ENCODE data around the gene BIRC3.

DNA sequence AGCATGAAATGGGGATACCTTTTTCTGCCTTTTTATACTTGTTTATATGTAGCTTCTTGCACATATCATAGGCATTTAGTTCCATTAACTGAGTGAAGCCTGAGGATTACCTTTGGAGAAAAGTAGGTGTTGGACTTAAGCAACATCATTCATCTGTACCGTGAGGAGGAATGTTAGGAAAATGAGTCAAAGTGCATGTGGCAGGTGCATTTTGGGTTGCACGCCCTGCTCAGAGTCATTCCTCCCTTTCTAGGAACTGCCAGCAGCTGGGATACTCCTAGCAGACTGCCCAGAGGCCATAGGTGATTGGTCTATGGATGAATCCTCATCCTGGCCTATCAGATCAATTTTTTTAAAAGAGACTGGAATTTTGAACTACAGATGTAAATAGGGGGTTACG, 33.3 kb upstream of the BIRC3 start:
- TF ChIP-seq, protein P1, sequence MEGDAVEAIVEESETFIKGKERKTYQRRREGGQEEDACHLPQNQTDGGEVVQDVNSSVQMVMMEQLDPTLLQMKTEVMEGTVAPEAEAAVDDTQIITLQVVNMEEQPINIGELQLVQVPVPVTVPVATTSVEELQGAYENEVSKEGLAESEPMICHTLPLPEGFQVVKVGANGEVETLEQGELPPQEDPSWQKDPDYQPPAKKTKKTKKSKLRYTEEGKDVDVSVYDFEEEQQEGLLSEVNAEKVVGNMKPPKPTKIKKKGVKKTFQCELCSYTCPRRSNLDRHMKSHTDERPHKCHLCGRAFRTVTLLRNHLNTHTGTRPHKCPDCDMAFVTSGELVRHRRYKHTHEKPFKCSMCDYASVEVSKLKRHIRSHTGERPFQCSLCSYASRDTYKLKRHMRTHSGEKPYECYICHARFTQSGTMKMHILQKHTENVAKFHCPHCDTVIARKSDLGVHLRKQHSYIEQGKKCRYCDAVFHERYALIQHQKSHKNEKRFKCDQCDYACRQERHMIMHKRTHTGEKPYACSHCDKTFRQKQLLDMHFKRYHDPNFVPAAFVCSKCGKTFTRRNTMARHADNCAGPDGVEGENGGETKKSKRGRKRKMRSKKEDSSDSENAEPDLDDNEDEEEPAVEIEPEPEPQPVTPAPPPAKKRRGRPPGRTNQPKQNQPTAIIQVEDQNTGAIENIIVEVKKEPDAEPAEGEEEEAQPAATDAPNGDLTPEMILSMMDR (IDR thresholded peaks at IDR 0.05; ENCODE audit: low read length): no peak
- TF ChIP-seq EZH2 (IDR thresholded peaks at IDR 0.05; ENCODE audit: borderline replicate concordance, low read length): no peak

All from OCI-LY1 (cell line).